GM10266 (cell line): ENCODE data around the gene SUGCT.

ENCODE experiments used
- DNase-seq: peaks from one replicate; pipeline ENCODE4 v3.0.0; 2012; ENCODE audit errors: extremely low spot score
- TF ChIP-seq, protein P1 (sequence below): IDR thresholded peaks from 2 replicates; pipeline ENCODE4 v1.5.1; 2012; ENCODE audit warnings: mild to moderate bottlenecking, low read depth; ENCODE audit not compliant: control insufficient read depth, insufficient read depth; ENCODE audit errors: missing control alignments

The SUGCT gene

DNA sequence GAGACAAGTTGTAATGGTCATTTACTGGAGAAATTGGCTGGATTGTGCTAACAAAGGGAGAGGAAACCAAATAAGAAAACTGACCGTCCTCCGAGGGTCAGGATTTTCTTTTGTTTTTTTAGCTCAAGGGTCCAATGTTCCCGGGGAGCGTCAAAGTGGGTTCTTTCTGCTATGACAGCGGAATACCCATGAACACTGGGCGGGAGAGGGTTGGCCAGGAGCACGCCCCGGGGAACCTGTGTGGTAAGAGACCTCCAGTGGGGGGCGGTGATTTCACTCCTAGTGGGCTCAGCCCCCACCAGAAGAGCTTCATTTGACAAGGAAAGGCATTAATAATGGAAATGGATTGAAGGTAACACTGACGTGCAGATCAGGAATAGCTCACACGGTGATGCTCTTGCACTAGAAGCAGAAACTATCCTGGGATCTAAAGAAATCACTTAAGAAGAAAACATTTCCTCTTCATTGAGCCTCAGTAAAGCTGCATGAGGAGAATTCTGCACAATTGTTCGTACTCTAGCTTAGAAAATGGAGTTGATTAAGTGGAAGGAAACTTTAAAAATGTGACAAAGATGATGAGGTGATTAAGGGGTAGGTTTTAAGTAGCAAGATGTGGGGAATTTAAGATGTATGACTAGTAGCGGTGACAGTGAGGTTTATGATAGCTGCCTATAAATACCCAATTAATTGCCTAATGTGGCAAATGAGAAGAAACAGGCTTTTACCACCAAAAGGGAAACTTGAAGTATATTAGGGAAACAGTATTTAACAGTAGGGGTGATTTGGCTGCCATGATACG, 627.2 kb downstream of the SUGCT start:
- no peak for DNase-seq
- TF ChIP-seq, protein P1, sequence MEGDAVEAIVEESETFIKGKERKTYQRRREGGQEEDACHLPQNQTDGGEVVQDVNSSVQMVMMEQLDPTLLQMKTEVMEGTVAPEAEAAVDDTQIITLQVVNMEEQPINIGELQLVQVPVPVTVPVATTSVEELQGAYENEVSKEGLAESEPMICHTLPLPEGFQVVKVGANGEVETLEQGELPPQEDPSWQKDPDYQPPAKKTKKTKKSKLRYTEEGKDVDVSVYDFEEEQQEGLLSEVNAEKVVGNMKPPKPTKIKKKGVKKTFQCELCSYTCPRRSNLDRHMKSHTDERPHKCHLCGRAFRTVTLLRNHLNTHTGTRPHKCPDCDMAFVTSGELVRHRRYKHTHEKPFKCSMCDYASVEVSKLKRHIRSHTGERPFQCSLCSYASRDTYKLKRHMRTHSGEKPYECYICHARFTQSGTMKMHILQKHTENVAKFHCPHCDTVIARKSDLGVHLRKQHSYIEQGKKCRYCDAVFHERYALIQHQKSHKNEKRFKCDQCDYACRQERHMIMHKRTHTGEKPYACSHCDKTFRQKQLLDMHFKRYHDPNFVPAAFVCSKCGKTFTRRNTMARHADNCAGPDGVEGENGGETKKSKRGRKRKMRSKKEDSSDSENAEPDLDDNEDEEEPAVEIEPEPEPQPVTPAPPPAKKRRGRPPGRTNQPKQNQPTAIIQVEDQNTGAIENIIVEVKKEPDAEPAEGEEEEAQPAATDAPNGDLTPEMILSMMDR = no peak

DNA sequence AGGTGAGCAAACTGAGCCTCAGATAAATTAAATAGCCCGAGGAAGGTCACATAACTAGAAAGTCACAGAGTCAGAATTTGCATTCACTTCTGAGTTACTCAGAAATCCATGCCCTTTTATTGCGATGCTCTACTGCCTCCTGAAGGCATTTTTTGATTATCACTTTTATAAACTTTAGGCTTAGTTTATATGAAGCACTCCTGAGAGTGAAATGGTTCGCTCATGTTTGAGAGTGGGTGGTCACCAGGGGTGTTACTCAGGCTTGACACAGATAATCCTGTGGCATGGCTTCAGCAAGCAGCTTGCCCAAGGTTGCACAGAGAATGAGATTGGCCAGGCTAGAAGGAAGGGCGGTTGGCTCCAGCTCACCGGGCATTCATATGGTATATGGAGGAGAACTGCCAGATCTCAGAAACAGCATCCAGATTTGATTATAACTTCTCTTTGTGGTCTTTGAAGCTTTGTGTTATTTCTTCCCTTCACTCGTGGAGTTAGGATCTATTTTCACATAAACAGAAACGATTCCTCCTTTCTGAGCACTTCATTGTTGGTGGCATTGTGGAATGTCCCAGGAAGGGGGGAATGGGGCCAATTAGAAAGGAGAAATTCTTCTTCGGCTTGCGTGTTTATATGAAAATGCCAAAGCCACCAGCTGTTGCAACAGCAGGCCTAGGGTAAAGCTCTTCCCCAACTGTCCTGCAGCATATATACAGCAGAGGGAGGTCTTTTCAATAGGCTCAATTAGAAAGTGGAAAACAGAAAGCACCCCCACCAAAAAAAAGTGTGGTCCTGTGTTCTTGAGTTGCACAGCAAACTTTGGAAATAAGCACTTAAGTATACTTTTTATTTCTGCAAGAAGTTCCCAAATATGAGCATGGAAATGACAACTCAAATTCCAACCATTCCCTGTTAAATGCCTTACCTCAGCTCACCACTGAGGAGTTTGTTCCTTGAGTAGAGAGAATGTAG, 628.8 kb downstream of the SUGCT start:
- TF ChIP-seq, protein P1 = no peak
- no peak for DNase-seq

DNA sequence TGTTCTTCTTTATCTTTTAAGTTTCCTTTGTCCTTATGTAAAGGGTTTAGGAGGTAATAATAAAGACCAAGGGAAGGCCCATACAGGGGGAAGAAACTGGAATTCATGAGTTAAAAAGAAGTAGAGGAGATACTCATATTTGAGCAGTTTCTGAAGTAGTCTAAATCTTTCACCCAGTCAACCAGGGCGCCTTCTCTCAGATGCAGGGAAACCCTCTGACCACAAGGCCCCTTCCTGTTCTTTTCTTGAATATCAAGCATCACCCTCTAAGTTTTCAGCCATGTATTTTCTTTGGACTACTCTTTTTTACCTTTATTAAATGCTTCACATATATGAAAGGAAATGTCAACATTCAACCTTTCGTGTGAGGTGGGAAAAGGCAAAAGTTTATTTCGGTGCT, 630.8 kb downstream of the SUGCT start:
- TF ChIP-seq, protein P1 = no peak
- DNase-seq = no peak

DNA sequence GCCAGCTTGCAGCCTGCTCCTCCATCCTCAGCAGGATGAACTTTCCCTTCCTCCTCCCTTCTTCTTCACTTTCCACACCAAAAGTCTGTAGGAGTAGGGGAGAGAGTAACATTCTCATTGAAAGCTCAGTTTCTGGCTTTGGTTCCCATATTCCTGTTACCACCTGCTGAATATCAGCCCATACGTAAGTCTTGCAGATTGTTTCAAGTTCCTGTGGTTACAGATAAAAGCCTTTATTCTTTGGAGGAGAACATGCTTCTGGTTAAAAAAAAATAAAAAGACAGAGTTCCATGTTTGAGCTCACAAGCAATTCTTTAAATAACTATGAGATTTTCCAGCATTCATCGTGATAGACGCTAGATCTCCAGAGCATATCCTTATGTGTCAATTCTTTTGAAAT, 637.3 kb downstream of the SUGCT start:
- DNase-seq = no peak
- TF ChIP-seq, protein P1 = no peak

DNA sequence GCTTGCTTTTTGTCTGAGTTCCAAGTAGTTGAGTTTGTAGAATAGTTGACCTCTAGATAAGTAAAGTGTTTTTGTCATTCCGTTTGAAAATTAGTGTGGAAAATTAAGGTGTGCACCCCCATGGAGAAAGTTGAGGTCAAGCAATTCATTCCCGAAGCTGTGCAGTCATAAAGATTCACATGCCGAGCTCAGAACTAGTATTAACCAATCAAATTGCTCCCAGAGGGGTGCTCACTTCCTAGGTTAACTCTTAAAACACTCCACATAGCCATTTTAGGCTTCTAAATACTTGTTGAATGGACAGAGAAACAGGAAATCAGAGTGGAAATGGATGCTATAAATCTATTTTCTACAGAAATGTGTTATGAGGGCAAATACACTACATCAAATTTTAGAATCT, 638.9 kb downstream of the SUGCT start:
- TF ChIP-seq, protein P1 = no peak

DNA sequence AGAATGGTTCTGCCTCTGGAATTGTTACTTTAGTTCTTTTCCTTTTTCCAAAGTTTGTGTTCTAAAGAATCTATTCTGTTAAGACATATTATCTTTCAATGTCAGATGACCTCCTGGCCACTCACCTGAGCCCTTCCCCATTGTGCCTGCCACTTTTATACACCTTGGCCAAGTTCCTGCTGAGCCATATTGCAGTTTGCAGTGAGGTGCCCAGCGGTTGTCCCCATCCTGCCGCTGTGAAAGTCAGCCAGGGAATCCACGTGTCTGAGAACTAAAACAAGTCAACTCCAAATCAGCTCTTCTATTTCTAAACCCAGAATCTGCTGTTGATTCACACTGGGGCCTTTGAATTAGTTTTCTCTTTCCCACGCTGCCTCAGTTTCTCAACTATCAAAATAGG, 641.1 kb downstream of the SUGCT start:
- no peak for DNase-seq

More for the DNA sequence above, 638.9 kb downstream of the SUGCT start:
- DNase-seq = no peak

More for the DNA sequence above, 641.1 kb downstream of the SUGCT start:
- TF ChIP-seq, protein P1 = no peak
